Transverse colon (tissue), 4 donors: ENCODE measurements around the gene TAOK3. TPM values are rescaled to one million over a fixed set of nuclear protein-coding genes. Genes with fewer than 3 reads are reported as not detected.

Source experiments
- DNase-seq: peaks from one replicate; pipeline ENCODE4 v3.0.0-alpha.2; 2019
- H3K27ac ChIP-seq, 4 donors: fragments of 200-600 bp; sonication (generic); 2 replicates each; pipeline ENCODE4 v1.5.1; 2016 to 2018; ENCODE audit warnings: inconsistent platforms in 4 of 4
- H3K27me3 ChIP-seq: fragments of 200-600 bp; sonication (generic); 2 replicates; pipeline ENCODE4 v1.5.1; 2017; ENCODE audit warnings: inconsistent platforms
- H3K36me3 ChIP-seq, 4 donors: fragments of 200-600 bp; sonication (generic); 2 replicates each; pipeline ENCODE4 v1.5.1; 2017 to 2019; ENCODE audit warnings: inconsistent platforms in 4 of 4
- H3K4me1 ChIP-seq, 4 donors: fragments of 200-600 bp; sonication (generic); 2 replicates each; pipeline ENCODE4 v1.5.1; 2017 to 2020; ENCODE audit warnings: inconsistent platforms in 4 of 4
- H3K4me3 ChIP-seq, 4 donors: fragments of 200-600 bp; sonication (generic); 1 replicate in 1 of 4; 2 replicates in 3 of 4; pipeline versions ENCODE4 v1.5.1 to v1.6.1; 2017 to 2019; ENCODE audit warnings: inconsistent platforms in 4 of 4
- H3K9me3 ChIP-seq, 2 donors: fragments of 200-600 bp; sonication (generic); 2 replicates each; pipeline ENCODE4 v1.5.1; 2017 to 2019; ENCODE audit warnings: inconsistent platforms in 2 of 2
- EP300 ChIP-seq: sonication (generic); formaldehyde crosslinking; IDR thresholded peaks from one replicate; pipeline ENCODE4 v1.6.1; 2017; ENCODE audit warnings: antibody characterized with exemption, low read depth
- POLR2A ChIP-seq: fragments of 450-650 bp; IDR thresholded peaks from one replicate; pipeline ENCODE4 v1.6.1; 2016; ENCODE audit warnings: antibody characterized with exemption, mild to moderate bottlenecking, moderate library complexity
- POLR2AphosphoS5 ChIP-seq, 3 donors: sonication (generic); formaldehyde crosslinking; IDR thresholded peaks; one replicate each; pipeline ENCODE4 v1.6.1; 2016; ENCODE audit warnings: antibody characterized with exemption in 3 of 3
- WGBS, 2 donors: methylation state at CpG; one replicate each; pipeline ENCODE4 v1.1.5; 2018; ENCODE audit warnings: low coverage in 1 of 2; 5-methylcytosine and 5-hydroxymethylcytosine counted together
- in situ Hi-C, 4 donors: fragments of 200-750 bp; cut with MboI; loops; one replicate each; pipeline versions ENCODE4 v1.15.0 to v1.15.1; 2017; ENCODE audit warnings: low sequenced_read_pairs in 3 of 4, low pct_ligation_motif_present in 1 of 4, low pct_unique_long_range_greater_than_20kb in 1 of 4
- intact Hi-C: fragments of 100-400 bp; cut with DNase I; formaldehyde crosslinking; loops from one replicate; pipeline ENCODE4 v1.15.1; 2023; ENCODE audit warnings: low total_unique reads
- total RNA-seq, 4 donors: library from RNA; depleted of rRNA; stranded (reverse); fragments of >200 nt; gene quantifications; one replicate each; pipeline ENCODE4 v1.1.0, GENCODE V29; 2016
- TF ChIP-seq, protein P1 (sequence below), 5 experiments: fragments of 200-600 bp in 3 of 5; fragments of 450-650 bp in 2 of 5; sonication (generic) in 3 of 5; IDR thresholded peaks; 1 replicate in 2 of 5; 2 replicates in 3 of 5; pipeline ENCODE4 v1.5.1; 2016 to 2017; ENCODE audit warnings: antibody characterized with exemption in 5 of 5, inconsistent platforms in 3 of 5, mild to moderate bottlenecking in 2 of 5, moderate library complexity in 1 of 5

The TAOK3 gene
- total RNA-seq, 4 donors from 2014 or later = 40.4 to 93.2 (median 79.2) TPM

GRCh38 chr12:118374126-118374725 is 1.5 kb upstream of the TAOK3 start:
- H3K4me3 ChIP-seq = no peak overlapping the region
- in situ Hi-C loops = loop anchor here in 2 of 4 donors (10.0 to 25.0 kb wide), 2 partner anchors 187 to 189 kb away; no protein-coding TSS in a partner anchor
- H3K4me1 ChIP-seq = peaks cover 14 to 52% (median 34%) of the 10 kb centered on the region in 4 donors
- no peaks in the 10 kb centered on the region for H3K9me3 ChIP-seq
- 89 to 93% methylated on average over 5 to 14 of the region's 14 CpGs for WGBS, 2 donors
- no peak for TF ChIP-seq EP300
- no peak for TF ChIP-seq POLR2AphosphoS5 (IDR thresholded peaks at IDR 0.05)
- TF ChIP-seq, protein P1, sequence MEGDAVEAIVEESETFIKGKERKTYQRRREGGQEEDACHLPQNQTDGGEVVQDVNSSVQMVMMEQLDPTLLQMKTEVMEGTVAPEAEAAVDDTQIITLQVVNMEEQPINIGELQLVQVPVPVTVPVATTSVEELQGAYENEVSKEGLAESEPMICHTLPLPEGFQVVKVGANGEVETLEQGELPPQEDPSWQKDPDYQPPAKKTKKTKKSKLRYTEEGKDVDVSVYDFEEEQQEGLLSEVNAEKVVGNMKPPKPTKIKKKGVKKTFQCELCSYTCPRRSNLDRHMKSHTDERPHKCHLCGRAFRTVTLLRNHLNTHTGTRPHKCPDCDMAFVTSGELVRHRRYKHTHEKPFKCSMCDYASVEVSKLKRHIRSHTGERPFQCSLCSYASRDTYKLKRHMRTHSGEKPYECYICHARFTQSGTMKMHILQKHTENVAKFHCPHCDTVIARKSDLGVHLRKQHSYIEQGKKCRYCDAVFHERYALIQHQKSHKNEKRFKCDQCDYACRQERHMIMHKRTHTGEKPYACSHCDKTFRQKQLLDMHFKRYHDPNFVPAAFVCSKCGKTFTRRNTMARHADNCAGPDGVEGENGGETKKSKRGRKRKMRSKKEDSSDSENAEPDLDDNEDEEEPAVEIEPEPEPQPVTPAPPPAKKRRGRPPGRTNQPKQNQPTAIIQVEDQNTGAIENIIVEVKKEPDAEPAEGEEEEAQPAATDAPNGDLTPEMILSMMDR (IDR thresholded peaks at IDR 0.05) = no peak
- TF ChIP-seq POLR2A = no peak
- intact Hi-C loops = no loop called here
- peak overlapping the region; percentile 2 to 95 (median 90) for H3K27ac ChIP-seq
- H3K36me3 ChIP-seq = no peaks in the 10 kb centered on the region
- H3K27me3 ChIP-seq = no peaks in the 10 kb centered on the region
- DNase-seq = no peak

DNA sequence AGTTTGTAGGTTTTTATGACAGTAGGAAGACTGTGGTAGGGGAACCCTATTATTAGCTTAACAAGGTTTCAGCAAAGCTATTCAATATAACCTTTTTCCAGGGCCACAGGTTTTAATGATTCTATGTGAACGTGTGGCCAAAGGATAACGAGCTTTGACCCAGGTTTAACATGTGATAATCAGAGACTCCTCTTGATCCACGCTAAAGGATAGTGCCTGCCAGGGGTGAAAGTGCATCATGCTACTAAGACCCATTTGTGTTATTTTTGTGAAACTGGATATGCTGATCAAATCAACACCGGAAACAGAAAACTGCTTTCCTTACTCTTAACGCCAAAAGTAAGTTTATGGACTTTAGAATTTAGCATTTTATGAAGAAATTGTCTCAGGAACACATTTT is 909 bp upstream of the TAOK3 start:
- Histone ChIP-seq H3K27ac (peak overlapping the region; percentile 89 to 95 (median 93)), H3K36me3 (no peaks in the 10 kb centered on the region), H3K4me3 (peak overlapping the region; percentile 30 to 90 (median 66)), H3K27me3 (no peaks in the 10 kb centered on the region), H3K9me3 (no peaks in the 10 kb centered on the region), H3K4me1 (peaks cover 14 to 52% (median 34%) of the 10 kb centered on the region in 4 donors)
- 59 to 60% methylated on average over 4 to 5 of the region's 5 CpGs for WGBS, 2 donors
- DNase-seq = no peak
- TF ChIP-seq, protein P1 (IDR thresholded peaks at IDR 0.05) = no peak
- TF ChIP-seq EP300 (no peak), POLR2AphosphoS5 (IDR thresholded peaks at IDR 0.05) (no peak)
- in situ Hi-C loops = loop anchor here in 2 of 4 donors (10.0 to 25.0 kb wide), 2 partner anchors 186 to 189 kb away; no protein-coding TSS in a partner anchor
- intact Hi-C loops = no loop called here

- Histone ChIP-seq H3K4me1 (peaks cover 14 to 38% (median 24%) of the 10 kb centered on the region in 4 donors), H3K27ac (peak overlapping the region; percentile 85 to 95 (median 92)), H3K36me3 (no peaks in the 10 kb centered on the region), H3K9me3 (no peaks in the 10 kb centered on the region), H3K4me3 (peak overlapping the region; percentile 86 to 94 (median 88)), H3K27me3 (no peaks in the 10 kb centered on the region)
- peak; percentile 26 for DNase-seq
- in situ Hi-C loops (loop anchor here in 2 of 4 donors (10.0 to 25.0 kb wide), 2 partner anchors 184 to 187 kb away; no protein-coding TSS in a partner anchor), intact Hi-C loops (no loop called here)
- WGBS, 2 donors = 1 to 2% methylated on average over 8 to 49 of the region's 60 CpGs
- no peak for TF ChIP-seq POLR2A
- no peak for TF ChIP-seq EP300
- TF ChIP-seq, protein P1 (IDR thresholded peaks at IDR 0.05) = no peak
- no peak for TF ChIP-seq POLR2AphosphoS5 (IDR thresholded peaks at IDR 0.05)
Measured at GRCh38 chr12:118371321-118372282, 1.1 kb downstream of the TAOK3 start.

DNA sequence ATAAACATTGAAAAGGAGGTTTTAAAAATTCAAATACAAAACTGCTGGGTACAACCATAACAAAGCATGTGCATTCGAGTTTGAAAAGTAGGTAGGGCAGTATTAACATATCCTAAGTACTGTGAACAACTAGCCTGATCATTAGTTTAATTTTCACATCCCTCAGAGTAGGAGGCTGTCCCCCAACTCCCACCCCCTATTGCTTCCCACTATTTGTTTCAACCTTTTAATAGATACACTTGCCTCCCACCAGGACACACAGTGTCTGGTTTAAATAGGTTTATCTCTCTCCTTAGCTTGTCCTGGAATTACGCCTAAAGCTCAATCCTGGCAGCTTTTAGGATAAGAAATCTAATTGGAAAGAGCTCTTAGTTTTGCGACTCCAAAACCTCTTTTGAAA is 2.1 kb downstream of the TAOK3 start:
- Histone ChIP-seq H3K36me3 (no peaks in the 10 kb centered on the region), H3K4me1 (peaks cover 14 to 34% (median 22%) of the 10 kb centered on the region in 4 donors), H3K27ac (peak overlapping the region in 1 of 4 donors; percentile 89), H3K4me3 (peak overlapping the region in 3 of 4 donors; percentile 86 to 94 (median 90)), H3K9me3 (no peaks in the 10 kb centered on the region), H3K27me3 (no peaks in the 10 kb centered on the region)
- TF ChIP-seq POLR2A (no peak), POLR2AphosphoS5 (IDR thresholded peaks at IDR 0.05) (no peak), EP300 (no peak)
- TF ChIP-seq, protein P1 (IDR thresholded peaks at IDR 0.05) = no peak
- in situ Hi-C loops (loop anchor here in 2 of 4 donors (10.0 to 25.0 kb wide), 2 partner anchors 183 to 186 kb away; no protein-coding TSS in a partner anchor), intact Hi-C loops (no loop called here)
- DNase-seq = no peak
- 32 to 43% methylated on average over 3 of the region's 3 CpGs for WGBS, 2 donors
